ENCODE measurements around the gene RNGTT.
"Not testable (repeated sequence)": the region's sequence is repeated elsewhere in the genome, so short reads cannot be mapped to it uniquely, and the experiment has no call there.

Gene RNGTT

DNA sequence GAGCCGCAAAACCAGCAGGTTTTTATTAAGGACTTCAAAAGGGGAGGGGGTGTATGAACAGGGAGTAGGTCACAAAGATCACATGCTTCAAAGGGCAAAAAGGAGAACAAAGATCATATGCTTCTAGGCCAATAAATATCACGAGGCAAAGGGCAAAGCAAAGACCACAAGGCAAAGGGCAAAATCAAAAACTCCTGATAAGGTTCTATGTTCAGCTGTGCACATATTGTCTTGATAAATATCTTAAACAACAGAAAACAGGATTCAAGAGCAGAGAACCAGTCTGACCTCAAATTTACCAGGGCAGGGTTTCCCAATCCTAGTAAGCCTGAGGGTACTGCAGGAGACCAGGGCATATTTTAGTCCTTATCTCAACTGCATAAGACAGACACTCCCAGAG lies 5.8 kb upstream of the RNGTT start:
- DNase-seq: not testable (repeated sequence)

DNA sequence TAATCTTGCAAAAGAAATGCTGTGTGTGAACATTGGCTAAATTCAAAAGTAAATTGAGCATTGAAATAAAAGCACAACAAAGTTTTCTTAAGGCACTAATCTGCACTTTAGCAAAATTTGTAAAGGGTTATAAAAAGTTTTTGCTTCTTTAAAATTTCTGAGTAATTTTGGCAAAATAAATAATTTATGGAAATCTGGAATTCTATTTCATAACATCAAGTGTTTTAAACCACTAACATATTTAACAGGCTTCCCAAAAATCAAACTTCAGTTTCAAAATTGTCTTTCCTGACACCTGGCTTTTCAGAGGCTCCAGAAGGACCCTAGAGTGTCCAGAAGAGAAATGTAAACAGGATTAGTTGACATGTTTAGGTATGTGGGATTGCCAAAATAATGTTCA lies 4.5 kb upstream of the RNGTT start:
- DNase-seq: no peak

GRCh38 chr6:88965691-88966090 lies 2.3 kb upstream of the RNGTT start:
- DNase-seq: no peak

DNA sequence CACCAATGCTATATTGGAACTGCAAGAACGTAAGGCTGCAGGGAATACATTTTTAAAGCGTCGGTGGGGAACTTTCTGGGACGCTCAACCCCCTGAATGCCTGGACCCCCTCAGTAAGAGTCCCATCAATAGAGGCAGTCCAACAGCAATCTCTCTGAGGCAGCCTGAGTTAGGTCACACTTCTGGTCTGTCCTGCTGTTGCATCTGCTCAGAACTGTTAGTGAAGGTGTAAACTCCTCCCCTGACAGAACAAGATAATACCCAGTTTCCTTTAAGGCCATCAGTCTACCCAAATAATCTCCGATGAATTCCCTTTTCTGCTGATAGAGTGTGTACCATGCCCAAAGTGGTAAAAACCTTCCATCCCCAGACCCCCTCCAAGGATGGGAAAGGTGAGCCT lies 1.1 kb upstream of the RNGTT start:
- DNase-seq: no peak

DNA sequence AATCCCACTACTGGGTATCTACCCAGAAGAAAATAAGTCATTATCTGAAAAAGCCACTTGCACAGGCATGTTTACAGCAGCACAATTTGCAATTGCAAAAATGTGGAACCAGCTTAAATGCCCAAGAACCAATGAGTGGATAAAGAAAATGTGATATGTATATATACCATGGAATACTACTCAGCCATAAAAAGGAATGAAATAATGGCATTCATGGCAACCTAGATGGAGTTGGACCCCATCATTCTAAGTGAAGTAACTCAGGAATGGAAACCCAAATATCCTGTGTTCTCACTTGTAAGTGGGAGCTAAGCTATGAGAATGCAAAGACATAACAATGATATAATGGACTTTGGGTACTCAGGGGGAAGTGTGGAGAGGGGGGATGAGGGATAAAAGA lies 4.6 kb downstream of the RNGTT start:
- no peak for DNase-seq

DNA sequence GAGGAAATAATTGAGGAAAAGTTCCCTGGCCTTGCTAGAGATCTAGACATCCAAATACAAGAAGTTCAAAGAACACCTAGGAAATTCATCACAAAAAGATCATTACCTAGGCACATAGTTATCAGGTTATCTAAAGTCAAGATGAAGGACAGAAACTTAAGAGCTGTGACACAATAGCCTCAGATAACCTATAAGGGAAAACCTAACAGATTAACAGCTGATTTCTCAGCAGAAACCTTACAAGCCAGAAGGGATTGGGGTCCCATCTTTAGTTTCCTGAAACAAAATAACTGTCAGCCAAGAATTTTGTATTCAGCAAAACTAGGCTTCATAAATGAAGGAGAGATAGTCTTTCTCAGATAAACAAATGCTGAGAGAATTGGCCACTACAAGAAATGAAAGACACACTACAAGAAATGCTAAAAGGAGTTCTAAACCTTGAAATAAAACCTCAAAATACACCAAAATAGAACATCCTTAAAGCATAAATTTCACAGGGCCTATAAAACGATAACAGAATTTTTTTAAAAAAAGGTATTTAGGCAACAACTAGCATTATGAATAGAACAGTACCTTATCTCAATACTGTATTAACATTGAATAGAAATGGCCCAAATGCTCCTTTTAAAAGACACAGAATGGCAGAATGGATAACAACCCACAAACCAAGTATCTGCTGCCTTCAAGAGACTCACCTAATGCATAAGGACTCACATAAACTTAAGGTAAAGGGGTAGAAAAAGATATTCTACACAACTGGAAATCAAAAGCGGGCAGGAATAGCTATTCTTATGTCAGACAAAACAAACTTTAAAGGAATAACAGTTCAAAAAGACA lies 9.7 kb downstream of the RNGTT start:
- no peak for DNase-seq

DNA sequence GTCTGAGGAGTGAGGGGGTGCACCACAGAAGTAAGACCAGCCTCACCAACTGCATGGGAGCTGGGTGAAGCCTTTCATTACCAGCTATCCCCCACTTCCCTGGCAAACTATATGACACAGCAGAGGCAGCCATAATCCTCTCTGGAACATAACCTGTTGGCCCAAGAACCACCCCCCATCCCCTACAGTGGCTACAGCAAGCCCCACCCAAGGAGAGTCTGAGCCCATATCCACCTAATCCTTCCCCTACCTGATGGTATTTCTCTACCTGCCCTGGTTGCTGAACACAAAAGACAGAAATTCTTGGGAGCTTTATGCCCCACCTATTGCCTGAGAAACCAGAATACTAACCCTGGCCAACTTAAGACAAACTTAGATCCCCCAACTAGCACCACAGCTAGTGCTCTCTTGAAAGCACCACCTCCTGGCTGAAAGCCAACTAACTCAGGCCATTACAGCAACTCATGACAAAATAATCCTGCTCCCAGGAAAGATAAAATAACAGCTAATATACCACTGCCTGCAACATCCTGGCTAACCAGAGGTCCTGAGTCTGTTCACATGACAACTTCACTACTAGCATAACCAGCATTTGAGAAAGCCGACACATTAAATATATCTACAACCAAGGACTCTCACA lies 11.2 kb downstream of the RNGTT start:
- DNase-seq: no peak

GRCh38 chr6:88945415-88946008 lies 17.9 kb downstream of the RNGTT start:
- no peak for DNase-seq

DNA sequence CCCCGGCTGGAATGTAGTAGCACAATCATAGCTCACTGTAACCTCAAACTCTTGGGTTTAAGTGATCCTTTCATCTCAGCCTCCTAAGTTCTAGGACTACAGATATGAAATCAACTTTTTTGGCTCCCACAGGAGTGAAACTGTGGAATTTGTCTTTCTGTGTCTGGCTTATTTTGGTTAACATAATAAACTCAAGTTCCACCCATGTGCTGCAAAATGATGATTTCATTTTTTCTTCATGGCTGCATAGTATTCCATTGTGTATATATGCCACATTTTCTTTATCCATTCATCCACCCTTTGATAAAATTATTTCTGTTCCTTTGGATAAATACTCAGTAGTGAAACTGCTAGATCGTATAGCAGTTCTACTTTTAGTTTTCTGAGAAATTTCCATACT lies 29.9 kb downstream of the RNGTT start:
- DNase-seq: no peak

GRCh38 chr6:88932019-88932418 lies 31.4 kb downstream of the RNGTT start:
- not testable (repeated sequence) for DNase-seq

DNA sequence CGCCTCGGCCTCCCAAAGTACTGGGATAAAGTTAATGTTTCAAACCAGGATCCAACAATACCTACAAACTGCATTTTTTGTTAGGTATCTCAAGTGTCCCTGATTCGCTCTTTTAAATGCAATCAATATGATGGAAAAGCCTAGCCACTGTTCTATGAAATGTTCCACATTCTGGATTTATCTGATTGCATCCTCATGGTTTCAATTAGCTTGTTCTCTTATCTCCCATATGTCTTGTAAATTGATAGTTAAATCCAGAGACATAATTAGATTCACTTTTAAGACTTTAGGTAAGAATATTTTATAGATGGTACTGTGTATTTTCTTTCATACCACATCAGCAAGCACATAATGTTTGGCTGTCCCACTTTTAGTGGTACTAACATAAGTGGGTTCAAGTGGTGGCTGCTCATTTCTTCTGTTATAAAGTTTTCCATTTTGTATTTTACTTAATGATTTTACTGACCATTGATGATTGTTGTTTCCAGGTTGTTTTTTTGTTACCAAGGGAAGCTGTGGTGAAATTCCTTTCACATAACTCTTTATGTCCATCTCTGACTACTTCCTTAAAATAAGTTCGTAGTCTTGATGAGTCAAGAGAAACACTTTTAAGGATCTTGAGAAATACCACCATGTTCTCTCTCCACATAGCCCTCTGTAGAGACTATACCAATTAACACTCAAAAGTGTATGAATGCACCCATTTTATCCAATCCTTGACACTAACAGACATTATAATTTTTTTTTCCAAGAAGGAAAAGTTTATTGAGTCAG lies 40.5 kb downstream of the RNGTT start:
- no peak for DNase-seq

DNA sequence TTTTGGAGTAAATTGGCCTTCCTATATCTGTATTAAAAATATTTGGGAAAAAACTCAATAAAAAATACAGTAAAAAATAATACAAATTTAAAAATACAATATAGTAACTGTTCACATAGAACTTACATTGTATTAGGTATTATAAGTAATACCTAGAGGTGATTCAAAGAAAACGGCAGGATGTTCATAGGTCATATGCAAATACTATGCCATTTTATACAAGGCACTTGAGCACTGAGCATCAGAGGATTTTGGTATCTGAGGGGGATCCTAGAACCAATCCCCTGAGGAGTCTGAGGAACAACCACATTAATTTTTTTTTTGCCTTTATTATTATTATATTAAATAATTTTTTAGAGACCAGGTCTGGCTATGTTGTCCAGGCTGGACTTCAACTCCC lies 41.7 kb downstream of the RNGTT start:
- DNase-seq: no peak

- DNase-seq: no peak
Observed at GRCh38 chr6:88920774-88921733, 42.4 kb downstream of the RNGTT start.

DNA sequence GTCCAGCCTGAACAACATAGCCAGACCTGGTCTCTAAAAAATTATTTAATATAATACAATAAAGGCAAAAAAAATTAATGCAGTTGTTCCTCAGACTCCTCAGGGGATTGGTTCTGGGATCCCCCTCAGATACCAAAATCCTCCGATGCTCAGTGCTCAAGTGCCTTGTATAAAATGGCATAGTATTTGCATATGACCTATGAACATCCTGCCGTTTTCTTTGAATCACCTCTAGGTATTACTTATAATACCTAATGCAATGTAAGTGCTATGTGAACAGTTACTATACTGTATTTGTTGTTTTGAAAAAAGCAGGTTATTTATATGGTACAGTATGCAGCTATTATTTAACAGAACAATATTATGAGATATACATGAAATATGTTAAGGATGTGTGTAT lies 43.3 kb downstream of the RNGTT start:
- no peak for DNase-seq

DNA sequence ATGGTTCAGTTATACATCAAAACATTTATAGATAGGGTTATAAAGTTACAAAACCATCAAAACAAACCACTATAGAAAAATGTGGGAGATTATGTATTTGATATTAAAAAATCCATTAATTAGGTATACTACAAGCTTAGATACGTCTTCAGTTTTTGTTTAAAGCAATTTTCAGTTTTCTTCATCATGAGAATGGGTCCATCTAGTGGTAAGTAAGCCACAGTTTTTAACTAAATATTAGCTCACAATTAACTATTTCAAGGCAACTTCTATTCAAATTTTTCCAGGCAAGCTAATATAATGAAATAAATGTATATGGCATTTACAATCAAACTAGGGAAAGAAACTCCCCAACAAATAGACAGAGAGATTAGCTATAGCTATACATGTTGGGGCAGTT lies 44.4 kb downstream of the RNGTT start:
- no peak for DNase-seq

DNA sequence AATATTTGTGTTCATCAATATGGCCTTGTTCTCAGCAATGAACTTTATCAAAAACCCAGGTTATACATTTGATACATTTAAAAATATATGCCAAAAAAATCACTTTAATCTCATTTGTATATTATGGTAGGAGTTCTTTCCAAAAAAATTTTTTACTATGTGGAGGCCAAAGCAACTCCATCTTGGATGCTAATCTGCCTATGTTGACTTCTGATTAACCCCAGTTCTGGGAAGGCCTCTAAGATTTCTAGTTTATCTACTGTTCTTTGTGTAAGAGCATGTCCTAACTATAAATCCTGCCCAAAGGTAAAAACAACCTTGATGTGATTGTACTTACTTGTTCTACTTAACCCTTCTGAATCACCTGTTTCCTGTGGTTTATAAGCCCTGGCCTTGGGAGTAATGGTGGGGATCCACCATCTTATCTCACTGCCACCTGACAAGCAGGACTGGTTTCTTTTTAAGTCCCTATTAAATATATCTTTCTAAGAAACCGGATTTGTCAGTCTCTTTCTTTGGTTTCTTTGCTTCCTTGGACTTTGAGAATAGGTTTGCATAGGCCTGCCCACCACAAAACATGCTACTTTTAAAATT lies 46.7 kb downstream of the RNGTT start:
- DNase-seq: no peak

DNA sequence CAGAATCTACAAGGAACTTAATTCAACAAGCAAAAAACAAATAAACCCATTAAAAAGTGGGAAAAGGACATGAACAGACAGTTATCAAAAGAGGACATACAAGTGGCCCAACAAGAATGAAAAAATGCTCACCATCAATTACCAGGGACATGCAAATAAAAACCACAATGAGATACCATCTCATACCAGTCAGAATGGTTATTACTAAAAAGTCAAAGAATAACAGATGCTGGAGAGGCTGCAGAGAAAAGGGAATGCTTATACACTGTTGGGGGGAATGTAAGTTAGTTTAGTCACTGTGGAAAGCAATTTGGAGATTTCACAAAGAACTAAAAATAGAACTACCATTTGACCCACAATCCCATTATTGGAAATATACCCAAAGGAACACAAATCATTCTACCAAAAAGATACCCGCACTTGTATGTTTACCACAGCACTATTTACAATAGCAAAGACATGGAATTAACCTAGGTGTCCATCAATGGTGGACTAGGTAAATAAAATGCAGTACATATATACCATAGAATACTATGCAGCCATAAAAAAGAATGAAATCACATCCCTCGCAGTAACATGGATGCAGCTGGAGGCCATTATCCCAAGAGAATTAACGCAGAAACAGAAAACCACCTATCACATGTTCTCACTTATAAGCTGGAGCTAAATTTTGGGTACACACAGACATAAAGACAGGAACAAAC lies 48.4 kb downstream of the RNGTT start:
- no peak for DNase-seq

- DNase-seq: no peak
Observed at GRCh38 chr6:88914180-88914579, 49.2 kb downstream of the RNGTT start.

DNA sequence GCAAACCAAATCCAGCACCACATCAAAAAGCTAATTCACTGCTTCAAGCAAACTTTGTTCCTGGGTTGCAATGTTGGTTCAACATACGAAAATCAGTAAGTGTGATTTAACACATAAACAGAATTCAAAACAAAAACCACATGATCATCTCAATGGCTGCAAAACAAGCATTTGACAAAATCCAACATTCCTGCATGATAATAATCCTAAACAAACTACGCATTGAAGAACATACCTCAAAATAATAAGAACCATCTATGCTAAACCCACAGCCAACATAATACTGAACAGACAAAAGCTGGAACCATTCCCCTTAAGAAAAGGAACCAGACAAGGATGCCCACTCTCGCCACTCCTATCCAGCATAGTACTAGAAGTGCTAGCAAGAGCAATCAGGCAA lies 49.9 kb downstream of the RNGTT start:
- no peak for DNase-seq

DNA sequence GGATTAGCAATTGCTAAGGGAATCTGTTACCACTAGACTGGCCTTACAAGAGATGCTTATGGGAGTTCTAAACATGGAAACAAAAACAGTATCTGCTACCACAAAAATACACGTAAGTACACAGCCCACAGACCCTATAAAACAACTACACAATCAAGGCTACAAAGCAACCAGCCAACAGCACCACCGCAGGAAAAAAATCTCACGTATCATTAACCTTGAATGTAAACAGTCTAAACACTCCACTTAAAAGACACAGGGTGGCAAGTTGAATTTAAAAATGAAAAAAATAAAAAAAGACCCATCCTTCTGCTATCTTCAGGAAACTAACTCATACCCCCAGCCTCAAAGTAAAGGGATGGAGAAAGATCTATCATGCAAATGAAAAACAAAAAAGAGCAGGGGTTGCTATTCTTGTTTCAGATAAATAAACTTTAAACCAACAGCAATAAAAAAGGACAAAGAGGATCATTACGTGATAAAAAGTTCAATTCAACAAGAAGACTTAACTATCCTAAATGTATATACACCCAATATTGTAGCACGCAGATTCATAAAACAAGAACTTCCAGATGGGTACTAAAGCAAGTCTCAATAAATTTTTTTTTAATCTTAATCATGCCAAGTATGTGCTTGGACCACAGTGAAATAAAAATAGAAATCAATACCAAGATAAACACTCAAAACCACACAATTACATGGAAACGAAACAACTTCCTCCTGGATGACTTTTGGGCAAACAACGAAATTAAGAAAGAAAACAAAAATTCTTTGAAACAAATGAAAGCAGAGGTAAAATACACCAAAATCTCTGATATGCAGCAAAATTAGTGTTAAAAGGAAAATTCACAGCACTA lies 52.3 kb downstream of the RNGTT start:
- DNase-seq: no peak
